ENCODE measurements around the gene CLTC. TPM values are rescaled to one million over a fixed set of nuclear protein-coding genes. Genes with fewer than 3 reads are reported as not detected.

CLTC gene
- total and polyA plus RNA-seq, 2 of the 13 experiments (the other 11 are each of a cell fraction or from before 2014, with no cell fraction given): 134 to 283 TPM

DNA sequence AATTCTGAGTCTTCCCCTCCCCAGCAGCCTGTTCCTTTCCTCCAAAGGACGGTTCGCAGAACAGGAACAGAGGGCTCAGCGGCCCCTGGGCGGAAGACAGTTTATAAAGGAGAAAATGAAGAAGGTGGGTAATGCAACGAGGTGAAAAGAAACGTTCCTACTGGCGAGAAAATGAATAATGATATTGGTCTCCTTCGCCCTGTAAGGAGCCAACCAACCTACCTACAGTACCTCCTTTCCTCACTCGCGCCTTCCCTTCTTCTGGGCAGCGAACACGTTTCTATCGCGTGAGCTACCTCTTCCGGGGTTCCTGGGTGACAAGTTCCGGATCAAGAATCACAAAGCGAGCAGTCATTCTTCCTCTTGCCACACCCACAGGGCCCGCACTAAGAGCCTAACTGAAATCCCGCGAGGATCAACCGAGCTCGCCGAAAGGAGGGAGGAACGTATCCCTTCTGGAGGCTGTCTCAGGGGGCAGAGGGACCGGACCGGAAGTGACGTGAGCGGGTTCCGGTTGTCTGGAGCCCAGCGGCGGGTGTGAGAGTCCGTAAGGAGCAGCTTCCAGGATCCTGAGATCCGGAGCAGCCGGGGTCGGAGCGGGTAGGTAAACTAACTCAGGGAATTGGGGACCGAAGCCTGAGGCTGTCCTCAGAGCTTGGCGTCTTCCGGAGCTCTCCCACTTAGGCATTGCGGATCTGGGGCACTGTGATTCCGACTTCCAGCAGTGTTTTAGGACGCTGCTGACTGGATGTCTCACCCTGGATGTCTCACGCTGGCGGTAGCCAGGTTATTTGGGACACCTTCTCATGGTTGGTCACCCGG, 87.7 kb downstream of the CLTC start, which contains the start of the genes PTRH2 and VMP1 (continued):
- TF ChIP-seq ZBTB39 (CRISPR knock-in tag; IDR thresholded peaks at IDR 0.05) (0 out of 2 replicates have a peak, but pooled peaks have one; percentile 86), ZNF468 (CRISPR knock-in tag; IDR thresholded peaks at IDR 0.05) (peak; percentile 26; the same call in 1 of the 2 replicates), ZNF253 (CRISPR knock-in tag; IDR thresholded peaks at IDR 0.05; ENCODE audit: borderline replicate concordance) (0 out of 2 replicates have a peak, but pooled peaks have one; percentile 83), ZNF451 (CRISPR knock-in tag; IDR thresholded peaks at IDR 0.05) (peak; percentile 68; the same call in 1 of the 2 replicates), ZNF790 (CRISPR knock-in tag; IDR thresholded peaks at IDR 0.05; ENCODE audit: borderline replicate concordance) (peak; percentile 43; the same call in 1 of the 2 replicates), ARNT2 (CRISPR knock-in tag; IDR thresholded peaks at IDR 0.05; ENCODE audit: low read depth) (peak; percentile 88), RFXAP (CRISPR knock-in tag; IDR thresholded peaks at IDR 0.05; ENCODE audit: borderline replicate concordance) (peak; percentile 59; the same call in 1 of the 2 replicates), KAT8 (CRISPR knock-in tag; IDR thresholded peaks at IDR 0.05) (peak; percentile 98), SATB2 (CRISPR knock-in tag; IDR thresholded peaks at IDR 0.05) (0 out of 2 replicates have a peak, but pooled peaks have one; percentile 17), ZNF569 (CRISPR knock-in tag; IDR thresholded peaks at IDR 0.05; ENCODE audit: borderline replicate concordance) (0 out of 2 replicates have a peak, but pooled peaks have one; percentile 77), ZNF33B (CRISPR knock-in tag; IDR thresholded peaks at IDR 0.05) (peak; percentile 77; the same call in 1 of the 2 replicates), NFE2L1 (CRISPR knock-in tag; IDR thresholded peaks at IDR 0.05; ENCODE audit: borderline replicate concordance) (peak; percentile 88; the same call in 1 of the 2 replicates), KAT7 (CRISPR knock-in tag; IDR thresholded peaks at IDR 0.05; ENCODE audit: borderline replicate concordance) (peak; percentile 23; the same call in 1 of the 2 replicates), ZNF724P (CRISPR knock-in tag; IDR thresholded peaks at IDR 0.05; ENCODE audit: borderline replicate concordance) (0 out of 2 replicates have a peak, but pooled peaks have one; percentile 61)
- TF ChIP-seq, protein P1, sequence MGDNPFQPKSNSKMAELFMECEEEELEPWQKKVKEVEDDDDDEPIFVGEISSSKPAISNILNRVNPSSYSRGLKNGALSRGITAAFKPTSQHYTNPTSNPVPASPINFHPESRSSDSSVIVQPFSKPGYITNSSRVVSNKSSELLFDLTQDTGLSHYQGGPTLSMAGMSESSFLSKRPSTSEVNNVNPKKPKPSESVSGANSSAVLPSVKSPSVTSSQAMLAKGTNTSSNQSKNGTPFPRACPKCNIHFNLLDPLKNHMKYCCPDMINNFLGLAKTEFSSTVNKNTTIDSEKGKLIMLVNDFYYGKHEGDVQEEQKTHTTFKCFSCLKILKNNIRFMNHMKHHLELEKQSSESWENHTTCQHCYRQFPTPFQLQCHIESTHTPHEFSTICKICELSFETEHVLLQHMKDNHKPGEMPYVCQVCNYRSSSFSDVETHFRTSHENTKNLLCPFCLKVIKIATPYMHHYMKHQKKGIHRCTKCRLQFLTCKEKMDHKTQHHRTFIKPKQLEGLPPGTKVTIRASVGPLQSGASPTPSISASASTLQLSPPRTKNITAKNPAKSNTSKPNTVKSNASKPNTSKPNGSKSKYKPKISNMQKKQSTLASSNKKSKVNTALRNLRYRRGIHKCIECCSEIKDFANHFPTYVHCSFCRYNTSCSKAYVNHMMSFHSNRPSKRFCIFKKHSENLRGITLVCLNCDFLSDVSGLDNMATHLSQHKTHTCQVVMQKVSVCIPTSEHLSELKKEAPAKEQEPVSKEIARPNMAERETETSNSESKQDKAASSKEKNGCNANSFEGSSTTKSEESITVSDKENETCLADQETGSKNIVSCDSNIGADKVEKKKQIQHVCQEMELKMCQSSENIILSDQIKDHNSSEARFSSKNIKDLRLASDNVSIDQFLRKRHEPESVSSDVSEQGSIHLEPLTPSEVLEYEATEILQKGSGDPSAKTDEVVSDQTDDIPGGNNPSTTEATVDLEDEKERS (CRISPR knock-in tag; IDR thresholded peaks at IDR 0.05): peak; percentile 74; the same call in 1 of the 2 replicates
- TF ChIP-seq, protein P2, sequence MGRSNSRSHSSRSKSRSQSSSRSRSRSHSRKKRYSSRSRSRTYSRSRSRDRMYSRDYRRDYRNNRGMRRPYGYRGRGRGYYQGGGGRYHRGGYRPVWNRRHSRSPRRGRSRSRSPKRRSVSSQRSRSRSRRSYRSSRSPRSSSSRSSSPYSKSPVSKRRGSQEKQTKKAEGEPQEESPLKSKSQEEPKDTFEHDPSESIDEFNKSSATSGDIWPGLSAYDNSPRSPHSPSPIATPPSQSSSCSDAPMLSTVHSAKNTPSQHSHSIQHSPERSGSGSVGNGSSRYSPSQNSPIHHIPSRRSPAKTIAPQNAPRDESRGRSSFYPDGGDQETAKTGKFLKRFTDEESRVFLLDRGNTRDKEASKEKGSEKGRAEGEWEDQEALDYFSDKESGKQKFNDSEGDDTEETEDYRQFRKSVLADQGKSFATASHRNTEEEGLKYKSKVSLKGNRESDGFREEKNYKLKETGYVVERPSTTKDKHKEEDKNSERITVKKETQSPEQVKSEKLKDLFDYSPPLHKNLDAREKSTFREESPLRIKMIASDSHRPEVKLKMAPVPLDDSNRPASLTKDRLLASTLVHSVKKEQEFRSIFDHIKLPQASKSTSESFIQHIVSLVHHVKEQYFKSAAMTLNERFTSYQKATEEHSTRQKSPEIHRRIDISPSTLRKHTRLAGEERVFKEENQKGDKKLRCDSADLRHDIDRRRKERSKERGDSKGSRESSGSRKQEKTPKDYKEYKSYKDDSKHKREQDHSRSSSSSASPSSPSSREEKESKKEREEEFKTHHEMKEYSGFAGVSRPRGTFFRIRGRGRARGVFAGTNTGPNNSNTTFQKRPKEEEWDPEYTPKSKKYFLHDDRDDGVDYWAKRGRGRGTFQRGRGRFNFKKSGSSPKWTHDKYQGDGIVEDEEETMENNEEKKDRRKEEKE (IDR thresholded peaks at IDR 0.05): no peak
- TF ChIP-seq, protein P3, sequence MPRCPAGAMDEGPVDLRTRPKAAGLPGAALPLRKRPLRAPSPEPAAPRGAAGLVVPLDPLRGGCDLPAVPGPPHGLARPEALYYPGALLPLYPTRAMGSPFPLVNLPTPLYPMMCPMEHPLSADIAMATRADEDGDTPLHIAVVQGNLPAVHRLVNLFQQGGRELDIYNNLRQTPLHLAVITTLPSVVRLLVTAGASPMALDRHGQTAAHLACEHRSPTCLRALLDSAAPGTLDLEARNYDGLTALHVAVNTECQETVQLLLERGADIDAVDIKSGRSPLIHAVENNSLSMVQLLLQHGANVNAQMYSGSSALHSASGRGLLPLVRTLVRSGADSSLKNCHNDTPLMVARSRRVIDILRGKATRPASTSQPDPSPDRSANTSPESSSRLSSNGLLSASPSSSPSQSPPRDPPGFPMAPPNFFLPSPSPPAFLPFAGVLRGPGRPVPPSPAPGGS (CRISPR knock-in tag; IDR thresholded peaks at IDR 0.05): peak; percentile 12
